Measurements from ENCODE around the gene ALG12. TPM values are rescaled to one million over a fixed set of nuclear protein-coding genes. Genes with fewer than 3 reads are reported as not detected.

ALG12 gene
- total and polyA plus RNA-seq, 2 experiments from 2014 or later = 18.7 to 23.3 TPM

DNA sequence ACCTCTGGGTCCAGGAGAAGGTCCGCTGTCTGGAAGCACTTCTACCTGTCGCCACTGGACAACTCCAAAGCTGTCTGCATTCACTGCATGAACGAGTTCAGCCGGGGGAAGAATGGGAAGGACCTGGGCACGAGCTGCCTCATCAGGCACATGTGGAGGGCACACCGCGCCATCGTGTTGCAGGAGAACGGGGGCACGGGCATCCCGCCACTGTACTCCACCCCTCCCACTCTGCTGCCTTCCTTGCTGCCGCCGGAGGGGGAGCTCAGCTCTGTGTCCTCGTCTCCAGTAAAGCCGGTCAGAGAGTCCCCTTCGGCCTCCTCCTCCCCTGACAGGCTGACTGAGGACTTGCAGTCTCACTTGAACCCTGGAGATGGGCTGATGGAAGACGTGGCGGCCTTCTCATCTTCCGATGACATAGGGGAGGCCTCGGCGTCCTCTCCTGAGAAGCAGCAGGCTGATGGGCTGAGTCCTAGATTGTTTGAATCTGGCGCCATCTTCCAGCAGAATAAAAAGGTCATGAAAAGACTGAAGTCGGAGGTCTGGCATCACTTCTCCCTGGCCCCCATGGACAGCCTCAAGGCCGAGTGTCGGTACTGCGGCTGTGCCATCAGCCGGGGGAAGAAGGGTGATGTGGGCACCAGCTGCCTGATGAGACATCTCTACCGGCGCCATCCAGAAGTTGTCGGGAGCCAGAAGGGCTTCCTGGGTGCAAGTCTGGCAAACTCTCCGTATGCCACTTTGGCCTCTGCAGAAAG lies 33.6 kb downstream of the ALG12 start:
- Histone ChIP-seq H3K27ac (ENCODE audit: low read depth) (no peak overlapping the region), H4K20me1 (replicated peaks; ENCODE audit: insufficient read depth) (peaks cover 27% of the 10 kb centered on the region), H2AFZ (no peak overlapping the region), H3K36me3 (ENCODE audit: insufficient read depth) (peaks cover 1% of the 10 kb centered on the region), H3K4me2 (no peak overlapping the region), H3K4me3 (no peak overlapping the region), H3K9me2 (ENCODE audit: insufficient read depth) (no peaks in the 10 kb centered on the region), H3K4me1 (ENCODE audit: insufficient read depth) (no peaks in the 10 kb centered on the region), H3K27me3 (ENCODE audit: insufficient read depth) (no peaks in the 10 kb centered on the region), H3F3A (replicated peaks; ENCODE audit: low read depth) (no peaks in the 10 kb centered on the region), H3K79me2 (replicated peaks; ENCODE audit: insufficient read depth) (peaks cover 43% of the 10 kb centered on the region)
- Mint-ChIP-seq H3K9me3 (peaks cover 12% of the 10 kb centered on the region), H3K27ac (no peak overlapping the region), H3K36me3 (ENCODE audit: low read depth) (peaks cover 70% of the 10 kb centered on the region), H3K4me3 (no peak overlapping the region), H3K27me3 (ENCODE audit: insufficient read depth, low read depth, poor library complexity) (peaks cover 6% of the 10 kb centered on the region), H3K4me1 (peaks cover 10% of the 10 kb centered on the region; the same call in 2 of the 3 replicates)
- TF ChIP-seq, protein P1, sequence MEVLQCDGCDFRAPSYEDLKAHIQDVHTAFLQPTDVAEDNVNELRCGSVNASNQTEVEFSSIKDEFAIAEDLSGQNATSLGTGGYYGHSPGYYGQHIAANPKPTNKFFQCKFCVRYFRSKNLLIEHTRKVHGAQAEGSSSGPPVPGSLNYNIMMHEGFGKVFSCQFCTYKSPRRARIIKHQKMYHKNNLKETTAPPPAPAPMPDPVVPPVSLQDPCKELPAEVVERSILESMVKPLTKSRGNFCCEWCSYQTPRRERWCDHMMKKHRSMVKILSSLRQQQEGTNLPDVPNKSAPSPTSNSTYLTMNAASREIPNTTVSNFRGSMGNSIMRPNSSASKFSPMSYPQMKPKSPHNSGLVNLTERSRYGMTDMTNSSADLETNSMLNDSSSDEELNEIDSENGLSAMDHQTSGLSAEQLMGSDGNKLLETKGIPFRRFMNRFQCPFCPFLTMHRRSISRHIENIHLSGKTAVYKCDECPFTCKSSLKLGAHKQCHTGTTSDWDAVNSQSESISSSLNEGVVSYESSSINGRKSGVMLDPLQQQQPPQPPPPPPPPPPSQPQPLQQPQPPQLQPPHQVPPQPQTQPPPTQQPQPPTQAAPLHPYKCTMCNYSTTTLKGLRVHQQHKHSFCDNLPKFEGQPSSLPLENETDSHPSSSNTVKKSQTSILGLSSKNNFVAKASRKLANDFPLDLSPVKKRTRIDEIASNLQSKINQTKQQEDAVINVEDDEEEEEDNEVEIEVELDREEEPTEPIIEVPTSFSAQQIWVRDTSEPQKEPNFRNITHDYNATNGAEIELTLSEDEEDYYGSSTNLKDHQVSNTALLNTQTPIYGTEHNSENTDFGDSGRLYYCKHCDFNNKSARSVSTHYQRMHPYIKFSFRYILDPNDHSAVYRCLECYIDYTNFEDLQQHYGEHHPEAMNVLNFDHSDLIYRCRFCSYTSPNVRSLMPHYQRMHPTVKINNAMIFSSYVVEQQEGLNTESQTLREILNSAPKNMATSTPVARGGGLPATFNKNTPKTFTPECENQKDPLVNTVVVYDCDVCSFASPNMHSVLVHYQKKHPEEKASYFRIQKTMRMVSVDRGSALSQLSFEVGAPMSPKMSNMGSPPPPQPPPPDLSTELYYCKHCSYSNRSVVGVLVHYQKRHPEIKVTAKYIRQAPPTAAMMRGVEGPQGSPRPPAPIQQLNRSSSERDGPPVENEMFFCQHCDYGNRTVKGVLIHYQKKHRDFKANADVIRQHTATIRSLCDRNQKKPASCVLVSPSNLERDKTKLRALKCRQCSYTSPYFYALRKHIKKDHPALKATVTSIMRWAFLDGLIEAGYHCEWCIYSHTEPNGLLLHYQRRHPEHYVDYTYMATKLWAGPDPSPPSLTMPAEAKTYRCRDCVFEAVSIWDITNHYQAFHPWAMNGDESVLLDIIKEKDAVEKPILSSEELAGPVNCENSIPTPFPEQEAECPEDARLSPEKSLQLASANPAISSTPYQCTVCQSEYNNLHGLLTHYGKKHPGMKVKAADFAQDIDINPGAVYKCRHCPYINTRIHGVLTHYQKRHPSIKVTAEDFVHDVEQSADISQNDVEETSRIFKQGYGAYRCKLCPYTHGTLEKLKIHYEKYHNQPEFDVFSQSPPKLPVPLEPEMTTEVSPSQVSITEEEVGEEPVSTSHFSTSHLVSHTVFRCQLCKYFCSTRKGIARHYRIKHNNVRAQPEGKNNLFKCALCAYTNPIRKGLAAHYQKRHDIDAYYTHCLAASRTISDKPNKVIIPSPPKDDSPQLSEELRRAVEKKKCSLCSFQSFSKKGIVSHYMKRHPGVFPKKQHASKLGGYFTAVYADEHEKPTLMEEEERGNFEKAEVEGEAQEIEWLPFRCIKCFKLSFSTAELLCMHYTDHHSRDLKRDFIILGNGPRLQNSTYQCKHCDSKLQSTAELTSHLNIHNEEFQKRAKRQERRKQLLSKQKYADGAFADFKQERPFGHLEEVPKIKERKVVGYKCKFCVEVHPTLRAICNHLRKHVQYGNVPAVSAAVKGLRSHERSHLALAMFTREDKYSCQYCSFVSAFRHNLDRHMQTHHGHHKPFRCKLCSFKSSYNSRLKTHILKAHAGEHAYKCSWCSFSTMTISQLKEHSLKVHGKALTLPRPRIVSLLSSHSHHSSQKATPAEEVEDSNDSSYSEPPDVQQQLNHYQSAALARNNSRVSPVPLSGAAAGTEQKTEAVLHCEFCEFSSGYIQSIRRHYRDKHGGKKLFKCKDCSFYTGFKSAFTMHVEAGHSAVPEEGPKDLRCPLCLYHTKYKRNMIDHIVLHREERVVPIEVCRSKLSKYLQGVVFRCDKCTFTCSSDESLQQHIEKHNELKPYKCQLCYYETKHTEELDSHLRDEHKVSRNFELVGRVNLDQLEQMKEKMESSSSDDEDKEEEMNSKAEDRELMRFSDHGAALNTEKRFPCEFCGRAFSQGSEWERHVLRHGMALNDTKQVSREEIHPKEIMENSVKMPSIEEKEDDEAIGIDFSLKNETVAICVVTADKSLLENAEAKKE (CRISPR knock-in tag; IDR thresholded peaks at IDR 0.05) = no peak
- TF ChIP-seq ZNF331 (CRISPR knock-in tag; IDR thresholded peaks at IDR 0.05; ENCODE audit: low read depth) (no peak), EZH2phosphoT487 (IDR thresholded peaks at IDR 0.05; ENCODE audit: unreplicated experiment) (no peak), JUNB (IDR thresholded peaks at IDR 0.05; ENCODE audit: unreplicated experiment) (no peak), ZNF114 (CRISPR knock-in tag; IDR thresholded peaks at IDR 0.05) (no peak), POLR2AphosphoS5 (IDR thresholded peaks at IDR 0.05; ENCODE audit: low read depth) (no peak), EZH2 (IDR thresholded peaks at IDR 0.05; ENCODE audit: low read depth, unreplicated experiment) (no peak)
- TF ChIP-seq, protein P2, sequence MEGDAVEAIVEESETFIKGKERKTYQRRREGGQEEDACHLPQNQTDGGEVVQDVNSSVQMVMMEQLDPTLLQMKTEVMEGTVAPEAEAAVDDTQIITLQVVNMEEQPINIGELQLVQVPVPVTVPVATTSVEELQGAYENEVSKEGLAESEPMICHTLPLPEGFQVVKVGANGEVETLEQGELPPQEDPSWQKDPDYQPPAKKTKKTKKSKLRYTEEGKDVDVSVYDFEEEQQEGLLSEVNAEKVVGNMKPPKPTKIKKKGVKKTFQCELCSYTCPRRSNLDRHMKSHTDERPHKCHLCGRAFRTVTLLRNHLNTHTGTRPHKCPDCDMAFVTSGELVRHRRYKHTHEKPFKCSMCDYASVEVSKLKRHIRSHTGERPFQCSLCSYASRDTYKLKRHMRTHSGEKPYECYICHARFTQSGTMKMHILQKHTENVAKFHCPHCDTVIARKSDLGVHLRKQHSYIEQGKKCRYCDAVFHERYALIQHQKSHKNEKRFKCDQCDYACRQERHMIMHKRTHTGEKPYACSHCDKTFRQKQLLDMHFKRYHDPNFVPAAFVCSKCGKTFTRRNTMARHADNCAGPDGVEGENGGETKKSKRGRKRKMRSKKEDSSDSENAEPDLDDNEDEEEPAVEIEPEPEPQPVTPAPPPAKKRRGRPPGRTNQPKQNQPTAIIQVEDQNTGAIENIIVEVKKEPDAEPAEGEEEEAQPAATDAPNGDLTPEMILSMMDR (conservative IDR thresholded peaks at IDR 0.05; ENCODE audit: low read depth in 2 of 2) = no peak
- TF ChIP-seq, protein P3, sequence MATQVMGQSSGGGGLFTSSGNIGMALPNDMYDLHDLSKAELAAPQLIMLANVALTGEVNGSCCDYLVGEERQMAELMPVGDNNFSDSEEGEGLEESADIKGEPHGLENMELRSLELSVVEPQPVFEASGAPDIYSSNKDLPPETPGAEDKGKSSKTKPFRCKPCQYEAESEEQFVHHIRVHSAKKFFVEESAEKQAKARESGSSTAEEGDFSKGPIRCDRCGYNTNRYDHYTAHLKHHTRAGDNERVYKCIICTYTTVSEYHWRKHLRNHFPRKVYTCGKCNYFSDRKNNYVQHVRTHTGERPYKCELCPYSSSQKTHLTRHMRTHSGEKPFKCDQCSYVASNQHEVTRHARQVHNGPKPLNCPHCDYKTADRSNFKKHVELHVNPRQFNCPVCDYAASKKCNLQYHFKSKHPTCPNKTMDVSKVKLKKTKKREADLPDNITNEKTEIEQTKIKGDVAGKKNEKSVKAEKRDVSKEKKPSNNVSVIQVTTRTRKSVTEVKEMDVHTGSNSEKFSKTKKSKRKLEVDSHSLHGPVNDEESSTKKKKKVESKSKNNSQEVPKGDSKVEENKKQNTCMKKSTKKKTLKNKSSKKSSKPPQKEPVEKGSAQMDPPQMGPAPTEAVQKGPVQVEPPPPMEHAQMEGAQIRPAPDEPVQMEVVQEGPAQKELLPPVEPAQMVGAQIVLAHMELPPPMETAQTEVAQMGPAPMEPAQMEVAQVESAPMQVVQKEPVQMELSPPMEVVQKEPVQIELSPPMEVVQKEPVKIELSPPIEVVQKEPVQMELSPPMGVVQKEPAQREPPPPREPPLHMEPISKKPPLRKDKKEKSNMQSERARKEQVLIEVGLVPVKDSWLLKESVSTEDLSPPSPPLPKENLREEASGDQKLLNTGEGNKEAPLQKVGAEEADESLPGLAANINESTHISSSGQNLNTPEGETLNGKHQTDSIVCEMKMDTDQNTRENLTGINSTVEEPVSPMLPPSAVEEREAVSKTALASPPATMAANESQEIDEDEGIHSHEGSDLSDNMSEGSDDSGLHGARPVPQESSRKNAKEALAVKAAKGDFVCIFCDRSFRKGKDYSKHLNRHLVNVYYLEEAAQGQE (IDR thresholded peaks at IDR 0.05; ENCODE audit: unreplicated experiment) = no peak
- DNase-seq (ENCODE audit: low spot score) (no peak), ATAC-seq (no peak)

Measured in GM23338 (cell line).